HepG2 (cell line): ENCODE results near the gene SLIT3. TPM values are rescaled to one million over a fixed set of nuclear protein-coding genes. Genes with fewer than 3 reads are reported as not detected.

Experiments used
- ATAC-seq: fragments of 200-7000 bp; cut with Tn5 transposase; 3 replicates; pipeline ENCODE4 v1.9.1; 2020; ENCODE audit warnings: mild to moderate bottlenecking, moderate library complexity
- BruUV-seq: library from RNA; stranded (reverse); fragments of 400-500 nt; replicated peaks from 2 replicates; lab custom pipeline; 2021; lab: Mats Ljungman, UMichigan
- CTCF ChIA-PET: fragments of 300-600 bp; formaldehyde crosslinking; extraction: SDS; loops from one replicate; lab custom pipeline; 2021; ENCODE audit warnings: low total read pairs, inconsistent platforms, low intra/inter-chr PET ratio; lab: Yijun Ruan, JAX
- POLR2A ChIA-PET: fragments of 350-600 bp; sonication (Branson Sonifier 250); formaldehyde crosslinking; loops from one replicate; lab custom pipeline; 2020; ENCODE audit warnings: antibody characterized with exemption, inconsistent platforms; lab: Yijun Ruan, JAX
- DNase-seq: peaks from one replicate; pipeline ENCODE4 v3.0.0-alpha.2; 2015; ENCODE audit warnings: low spot score
- FAIRE-seq: peaks from 3 replicates; lab custom pipeline; 2011; peaks lifted over from hg19 to GRCh38; lab: Jason Lieb, UNC
- H2AFZ ChIP-seq: one replicate; pipeline ENCODE4 v1.6.1; 2011; ENCODE audit warnings: low read length, inconsistent platforms
- H3K27ac ChIP-seq: fragments of 300-600 bp; 3 replicates; pipeline ENCODE4 v1.8.0; 2011; ENCODE audit warnings: mixed run types, mild to moderate bottlenecking, mixed read lengths, low read length, inconsistent platforms; ENCODE audit not compliant: insufficient read depth; ENCODE audit errors: extremely low read length
- H3K27me3 ChIP-seq, 2 experiments: fragments of 200-600 bp in 1 of 2; 2 replicates in 1 of 2; 3 replicates in 1 of 2; pipeline versions ENCODE4 v1.6.0 to v1.8.0; 2011; ENCODE audit warnings: low read length in 2 of 2, mild to moderate bottlenecking in 2 of 2, moderate library complexity in 2 of 2, inconsistent platforms in 1 of 2; ENCODE audit not compliant: insufficient read depth in 2 of 2, control insufficient read depth in 1 of 2
- H3K36me3 ChIP-seq, 2 experiments: fragments of 200-600 bp in 1 of 2; replicated peaks in 1 of 2; 2 replicates in 1 of 2; 3 replicates in 1 of 2; pipeline versions ENCODE4 v1.5.1 to v1.8.0; 2011; ENCODE audit warnings: low read length in 2 of 2, inconsistent platforms in 1 of 2; ENCODE audit not compliant: insufficient read depth in 2 of 2, control insufficient read depth in 1 of 2
- H3K4me1 ChIP-seq: 2 replicates; pipeline ENCODE4 v1.5.1; 2012; ENCODE audit warnings: low read length, inconsistent platforms; ENCODE audit not compliant: insufficient read depth
- H3K4me2 ChIP-seq: 2 replicates; pipeline ENCODE4 v1.6.0; 2011; ENCODE audit warnings: low read depth, low read length, inconsistent platforms
- H3K4me3 ChIP-seq, 3 experiments: fragments of 200-600 bp in 1 of 3; sonication (generic), shearing (Covaris generic) in 1 of 3; replicated peaks in 1 of 3; 2 replicates each; pipeline ENCODE4 v1.5.1; 2011 to 2016; ENCODE audit warnings: low read length in 3 of 3, inconsistent platforms in 2 of 3, low read depth in 2 of 3, mild to moderate bottlenecking in 2 of 3, control low read depth in 1 of 3, mixed read lengths in 1 of 3; ENCODE audit not compliant: insufficient read depth in 1 of 3
- H3K79me2 ChIP-seq: one replicate; pipeline ENCODE4 v1.6.1; 2011; ENCODE audit warnings: low read length, inconsistent platforms; ENCODE audit not compliant: insufficient read depth
- H3K9ac ChIP-seq: 2 replicates; pipeline ENCODE4 v1.6.0; 2011; ENCODE audit warnings: mild to moderate bottlenecking, low read depth, low read length, inconsistent platforms; ENCODE audit not compliant: insufficient read depth
- H3K9me3 ChIP-seq: 2 replicates; pipeline ENCODE4 v1.5.1; 2012; ENCODE audit warnings: mild to moderate bottlenecking, low read length
- H4K20me1 ChIP-seq: 2 replicates; pipeline ENCODE4 v1.6.0; 2011; ENCODE audit warnings: inconsistent platforms, mild to moderate bottlenecking, low read length, moderate library complexity; ENCODE audit not compliant: insufficient read depth
- ATF2 ChIP-seq: sonication (generic); formaldehyde crosslinking; IDR thresholded peaks from 2 replicates; pipeline ENCODE4 v1.4.0; 2020; ENCODE audit warnings: missing genetic modification reagents
- CCAR2 ChIP-seq: fragments of 200-400 bp; formaldehyde crosslinking; optimal IDR thresholded peaks from 2 replicates; pipeline ENCODE3; 2018; ENCODE audit warnings: low read depth, mild to moderate bottlenecking, low read length, moderate library complexity
- HNRNPH1 ChIP-seq: fragments of 200-400 bp; formaldehyde crosslinking; optimal IDR thresholded peaks from 2 replicates; pipeline ENCODE3; 2017; ENCODE audit warnings: mild to moderate bottlenecking, low read depth, low read length
- HOXA5 ChIP-seq: sonication (generic); formaldehyde crosslinking; IDR thresholded peaks from 2 replicates; pipeline ENCODE4 v1.4.0; 2020; ENCODE audit warnings: missing genetic modification reagents
- KDM1A ChIP-seq: IDR thresholded peaks from 2 replicates; pipeline ENCODE4 v1.6.1; 2016; ENCODE audit warnings: missing compliant biosample characterization
- MED8 ChIP-seq: sonication (generic); formaldehyde crosslinking; IDR thresholded peaks from 2 replicates; pipeline ENCODE4 v1.8.1; 2023; ENCODE audit warnings: mild to moderate bottlenecking, missing genetic modification reagents; ENCODE audit not compliant: insufficient replicate concordance
- MXD3 ChIP-seq: IDR thresholded peaks from 2 replicates; pipeline ENCODE4 v1.6.1; 2016; ENCODE audit warnings: mild to moderate bottlenecking, missing biosample characterization, missing genetic modification reagents
- RELA ChIP-seq: sonication (generic); formaldehyde crosslinking; IDR thresholded peaks from 2 replicates; pipeline ENCODE4 v1.4.0; 2020; ENCODE audit warnings: missing genetic modification reagents
- ZBTB25 ChIP-seq: IDR thresholded peaks from 2 replicates; pipeline ENCODE4 v1.6.1; 2018; ENCODE audit warnings: missing genetic modification reagents
- ZKSCAN8 ChIP-seq: IDR thresholded peaks from 2 replicates; pipeline ENCODE4 v1.6.1; 2016; ENCODE audit warnings: borderline replicate concordance, missing genetic modification reagents, missing compliant biosample characterization
- ZNF780A ChIP-seq: sonication (generic); formaldehyde crosslinking; IDR thresholded peaks from 2 replicates; pipeline ENCODE4 v1.8.0; 2022; ENCODE audit warnings: mild to moderate bottlenecking, missing genetic modification reagents, moderate library complexity
- WGBS: methylation state at CpG from one replicate; pipeline ENCODE4 v1.1.6; 2017; ENCODE audit warnings: low lambda C conversion rate; 5-methylcytosine and 5-hydroxymethylcytosine counted together
- in situ Hi-C: cut with HindIII; loops from 2 replicates; pipeline ENCODE4 v1.10.0; 2017; ENCODE audit warnings: low pct_unique_long_range_greater_than_20kb; ENCODE audit not compliant: extremely low pct_ligation_motif_present
- intact Hi-C: fragments of 100-400 bp; cut with micrococcal nuclease; formaldehyde crosslinking; loops from one replicate; pipeline ENCODE4 v1.10.0; 2022; ENCODE audit not compliant: unreplicated experiment
- polyA plus RNA-seq, 8 experiments: library from polyadenylated mRNA; depleted of rRNA in 3 of 8; stranded (reverse) in 7 of 8; unstranded in 1 of 8; fragments of >200 nt; fragmentation: Illumina TruSeq in 4 of 8; extraction: Trizol in 4 of 8; gene quantifications; 2 replicates each; pipeline versions ENCODE4 v1.2.1 to v1.2.3, GENCODE V29; 2011 to 2016; ENCODE audit warnings: low read depth in 4 of 8, missing spikeins in 1 of 8, mixed read lengths in 1 of 8; ENCODE audit not compliant: insufficient read depth in 1 of 8
- total RNA-seq, 5 experiments: library from RNA; depleted of rRNA; stranded (reverse); fragments of >200 nt; fragmentation: Illumina TruSeq; extraction: Trizol; gene quantifications; 2 replicates each; pipeline ENCODE4 v1.2.3, GENCODE V29; 2016; ENCODE audit warnings: low read depth in 1 of 5
- TF ChIP-seq, protein P1 (sequence below): fragments of 450-650 bp; IDR thresholded peaks from 2 replicates; pipeline ENCODE4 v1.6.1; 2017; ENCODE audit warnings: mild to moderate bottlenecking
- TF ChIP-seq, protein P2 (sequence below): sonication (generic); formaldehyde crosslinking; IDR thresholded peaks from 2 replicates; pipeline ENCODE4 v1.4.0; 2020; ENCODE audit warnings: missing genetic modification reagents, mild to moderate bottlenecking, borderline replicate concordance

The SLIT3 gene
- total and polyA plus RNA-seq, 2 of the 13 experiments (the other 11 are each of a cell fraction or from before 2014, with no cell fraction given), result not detected

DNA sequence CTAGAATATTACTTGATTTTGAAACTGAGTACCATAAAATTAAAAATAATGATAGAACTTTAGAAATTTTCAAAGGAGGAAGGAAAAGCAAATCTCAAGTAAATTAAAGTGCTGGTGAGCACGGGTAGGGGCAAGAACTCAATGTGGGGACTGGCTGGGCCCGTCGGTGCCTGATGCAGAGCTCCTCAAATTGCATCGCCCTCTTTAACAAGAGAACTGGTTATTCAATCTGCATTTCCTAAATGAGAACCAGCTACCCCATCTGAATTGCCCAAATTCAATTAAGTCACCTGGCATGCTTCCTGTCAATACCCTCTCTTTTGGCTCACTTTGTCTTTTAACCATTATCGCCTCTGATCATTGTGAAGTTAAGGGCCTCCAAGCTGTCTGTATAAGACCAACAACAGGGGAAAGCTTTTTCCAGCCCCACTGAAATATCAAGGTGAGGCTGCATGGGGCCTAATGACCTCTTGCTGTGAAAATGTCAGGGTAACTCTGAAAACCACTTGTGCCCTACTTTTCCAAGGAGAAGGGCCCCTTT is 316.7 kb downstream of the SLIT3 start (continued):
- TF ChIP-seq, protein P1, sequence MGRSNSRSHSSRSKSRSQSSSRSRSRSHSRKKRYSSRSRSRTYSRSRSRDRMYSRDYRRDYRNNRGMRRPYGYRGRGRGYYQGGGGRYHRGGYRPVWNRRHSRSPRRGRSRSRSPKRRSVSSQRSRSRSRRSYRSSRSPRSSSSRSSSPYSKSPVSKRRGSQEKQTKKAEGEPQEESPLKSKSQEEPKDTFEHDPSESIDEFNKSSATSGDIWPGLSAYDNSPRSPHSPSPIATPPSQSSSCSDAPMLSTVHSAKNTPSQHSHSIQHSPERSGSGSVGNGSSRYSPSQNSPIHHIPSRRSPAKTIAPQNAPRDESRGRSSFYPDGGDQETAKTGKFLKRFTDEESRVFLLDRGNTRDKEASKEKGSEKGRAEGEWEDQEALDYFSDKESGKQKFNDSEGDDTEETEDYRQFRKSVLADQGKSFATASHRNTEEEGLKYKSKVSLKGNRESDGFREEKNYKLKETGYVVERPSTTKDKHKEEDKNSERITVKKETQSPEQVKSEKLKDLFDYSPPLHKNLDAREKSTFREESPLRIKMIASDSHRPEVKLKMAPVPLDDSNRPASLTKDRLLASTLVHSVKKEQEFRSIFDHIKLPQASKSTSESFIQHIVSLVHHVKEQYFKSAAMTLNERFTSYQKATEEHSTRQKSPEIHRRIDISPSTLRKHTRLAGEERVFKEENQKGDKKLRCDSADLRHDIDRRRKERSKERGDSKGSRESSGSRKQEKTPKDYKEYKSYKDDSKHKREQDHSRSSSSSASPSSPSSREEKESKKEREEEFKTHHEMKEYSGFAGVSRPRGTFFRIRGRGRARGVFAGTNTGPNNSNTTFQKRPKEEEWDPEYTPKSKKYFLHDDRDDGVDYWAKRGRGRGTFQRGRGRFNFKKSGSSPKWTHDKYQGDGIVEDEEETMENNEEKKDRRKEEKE, result no peak
- no peak for TF ChIP-seq ZKSCAN8 (CRISPR knock-in tag)
- TF ChIP-seq, protein P2, sequence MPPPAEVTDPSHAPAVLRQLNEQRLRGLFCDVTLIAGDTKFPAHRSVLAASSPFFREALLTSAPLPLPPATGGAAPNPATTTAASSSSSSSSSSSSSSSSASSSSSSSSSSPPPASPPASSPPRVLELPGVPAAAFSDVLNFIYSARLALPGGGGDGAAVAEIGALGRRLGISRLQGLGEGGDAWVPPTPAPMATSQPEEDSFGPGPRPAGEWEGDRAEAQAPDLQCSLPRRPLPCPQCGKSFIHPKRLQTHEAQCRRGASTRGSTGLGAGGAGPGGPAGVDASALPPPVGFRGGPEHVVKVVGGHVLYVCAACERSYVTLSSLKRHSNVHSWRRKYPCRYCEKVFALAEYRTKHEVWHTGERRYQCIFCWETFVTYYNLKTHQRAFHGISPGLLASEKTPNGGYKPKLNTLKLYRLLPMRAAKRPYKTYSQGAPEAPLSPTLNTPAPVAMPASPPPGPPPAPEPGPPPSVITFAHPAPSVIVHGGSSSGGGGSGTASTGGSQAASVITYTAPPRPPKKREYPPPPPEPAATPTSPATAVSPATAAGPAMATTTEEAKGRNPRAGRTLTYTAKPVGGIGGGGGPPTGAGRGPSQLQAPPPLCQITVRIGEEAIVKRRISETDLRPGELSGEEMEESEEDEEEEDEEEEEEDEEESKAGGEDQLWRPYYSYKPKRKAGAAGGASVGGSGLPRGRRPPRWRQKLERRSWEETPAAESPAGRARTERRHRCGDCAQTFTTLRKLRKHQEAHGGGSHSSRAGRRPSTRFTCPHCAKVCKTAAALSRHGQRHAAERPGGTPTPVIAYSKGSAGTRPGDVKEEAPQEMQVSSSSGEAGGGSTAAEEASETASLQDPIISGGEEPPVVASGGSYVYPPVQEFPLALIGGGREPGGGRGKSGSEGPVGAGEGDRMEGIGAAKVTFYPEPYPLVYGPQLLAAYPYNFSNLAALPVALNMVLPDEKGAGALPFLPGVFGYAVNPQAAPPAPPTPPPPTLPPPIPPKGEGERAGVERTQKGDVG (CRISPR knock-in tag), result no peak
- TF ChIP-seq, all 625 proteins: peak for 0

- Histone ChIP-seq H3K79me2 (no peaks in the 10 kb centered on the region), H3K9me3 (no peaks in the 10 kb centered on the region), H3K4me1 (no peaks in the 10 kb centered on the region), H3K9ac (no peak overlapping the region), H2AFZ (no peak overlapping the region), H3K36me3 (no peaks in the 10 kb centered on the region), H4K20me1 (no peaks in the 10 kb centered on the region), H3K27me3 (peaks cover 0 to 4% of the 10 kb centered on the region in 2 experiments; a peak in 2 of 5 replicates), H3K4me2 (no peak overlapping the region), H3K27ac (no peak overlapping the region), H3K4me3 (no peak overlapping the region)
- ChIA-PET POLR2A (no interaction called here), CTCF (no interaction called here)
- no peak for DNase-seq
- BruUV-seq, result no TSS peak
- intact Hi-C loops (no loop called here), in situ Hi-C loops (loop anchor here (25.0 kb wide), 1 partner anchor 608 kb away; the partner anchor contains the start of gene SPDL1)
- WGBS, result 13% methylated on average over 5 of the region's 5 CpGs
- no peak for ATAC-seq
- no peak for FAIRE-seq
- TF ChIP-seq HNRNPH1 (no peak), ZBTB25 (CRISPR knock-in tag) (no peak), HOXA5 (CRISPR knock-in tag) (no peak), RELA (CRISPR knock-in tag) (no peak), KDM1A (no peak), MXD3 (CRISPR knock-in tag) (no peak), MED8 (CRISPR knock-in tag) (no peak), ZNF780A (CRISPR knock-in tag) (no peak), CCAR2 (no peak), ATF2 (no peak)
These were observed 321.8 kb downstream of the SLIT3 start for GRCh38 chr5:168979135-168979534.
